IMR-90 (cell line): Measurements from ENCODE around the gene ATP9B. TPM values are rescaled to one million over a fixed set of nuclear protein-coding genes. Genes with fewer than 3 reads are reported as not detected.

Experiments
- ATAC-seq: fragments of 200-7000 bp; cut with Tn5 transposase; 2 replicates; pipeline ENCODE4 v1.9.1; 2020; ENCODE audit warnings: low read depth, mild to moderate bottlenecking, moderate library complexity
- BruUV-seq: library from RNA; stranded (reverse); fragments of 400-500 nt; replicated peaks from 2 replicates; lab custom pipeline; 2021; lab: Mats Ljungman, UMichigan
- CTCF ChIA-PET: fragments of 300-600 bp; formaldehyde crosslinking; extraction: SDS; loops from one replicate; lab custom pipeline; 2021; ENCODE audit warnings: antibody characterized with exemption; lab: Yijun Ruan, JAX
- POLR2A ChIA-PET: fragments of 300-600 bp; sonication (Branson Sonifier 250); formaldehyde crosslinking; loops from one replicate; lab custom pipeline; 2022; ENCODE audit warnings: antibody characterized with exemption; ENCODE audit not compliant: unreplicated experiment; lab: Charles Lee
- DNase-seq: peaks from one replicate; pipeline ENCODE4 v3.0.0; 2013
- H2AFZ ChIP-seq: replicated peaks from 2 replicates; pipeline ENCODE3; 2013; ENCODE audit warnings: low read length, mild to moderate bottlenecking; ENCODE audit not compliant: poor library complexity
- H2AK5ac ChIP-seq: 2 replicates; pipeline ENCODE4 v1.6.1; 2013; ENCODE audit warnings: low read depth, low read length, inconsistent platforms
- H2AK9ac ChIP-seq: replicated peaks from 2 replicates; pipeline ENCODE3; 2013; ENCODE audit warnings: mild to moderate bottlenecking, low read depth, low read length, moderate library complexity; ENCODE audit not compliant: poor library complexity
- H2BK120ac ChIP-seq: 2 replicates; pipeline ENCODE4 v1.6.1; 2013; ENCODE audit warnings: low read depth, low read length, inconsistent platforms
- H2BK15ac ChIP-seq: 3 replicates; pipeline ENCODE4 v1.6.1; 2013; ENCODE audit warnings: low read depth, low read length, inconsistent platforms
- H2BK20ac ChIP-seq: 2 replicates; pipeline ENCODE4 v1.6.1; 2013; ENCODE audit warnings: low read depth, mild to moderate bottlenecking, inconsistent platforms, low read length, moderate library complexity
- H2BK5ac ChIP-seq: 2 replicates; pipeline ENCODE4 v1.6.1; 2013; ENCODE audit warnings: mild to moderate bottlenecking, low read depth, low read length, inconsistent platforms; ENCODE audit not compliant: poor library complexity, severe bottlenecking
- H3K14ac ChIP-seq: replicated peaks from 2 replicates; pipeline ENCODE4 v1.6.1; 2013; ENCODE audit warnings: low read depth, low read length, inconsistent platforms
- H3K18ac ChIP-seq: 2 replicates; pipeline ENCODE4 v1.6.1; 2013; ENCODE audit warnings: low read depth, low read length, control low read depth
- H3K23ac ChIP-seq: 2 replicates; pipeline ENCODE4 v1.6.1; 2013; ENCODE audit warnings: low read depth, low read length, inconsistent platforms
- H3K27ac ChIP-seq: 2 replicates; pipeline ENCODE4 v1.5.1; 2013; ENCODE audit warnings: mild to moderate bottlenecking, control low read depth, low read length; ENCODE audit not compliant: insufficient read depth
- H3K27me3 ChIP-seq: 2 replicates; pipeline ENCODE4 v1.6.1; 2013; ENCODE audit warnings: low read length; ENCODE audit not compliant: control insufficient read depth, insufficient read depth
- H3K36me3 ChIP-seq: 2 replicates; pipeline ENCODE4 v1.6.1; 2013; ENCODE audit warnings: low read length, mixed read lengths; ENCODE audit not compliant: control insufficient read depth, insufficient read depth
- H3K4ac ChIP-seq: 2 replicates; pipeline ENCODE4 v1.6.1; 2013; ENCODE audit warnings: low read depth, low read length, inconsistent platforms
- H3K4me1 ChIP-seq: 2 replicates; pipeline ENCODE4 v1.6.1; 2013; ENCODE audit warnings: low read length, mixed read lengths; ENCODE audit not compliant: control insufficient read depth, insufficient read depth
- H3K4me2 ChIP-seq: 2 replicates; pipeline ENCODE4 v1.6.1; 2013; ENCODE audit warnings: low read depth, mild to moderate bottlenecking, control low read depth, low read length, moderate library complexity
- H3K4me3 ChIP-seq: 2 replicates; pipeline ENCODE4 v1.5.1; 2013; ENCODE audit warnings: low read depth, mild to moderate bottlenecking, control low read depth, low read length, moderate library complexity; ENCODE audit not compliant: insufficient read depth
- H3K56ac ChIP-seq: 2 replicates; pipeline ENCODE4 v1.6.1; 2013; ENCODE audit warnings: low read length, inconsistent platforms; ENCODE audit not compliant: insufficient read depth; ENCODE audit errors: extremely low read depth
- H3K79me1 ChIP-seq, 2 experiments: 2 replicates each; pipeline ENCODE4 v1.6.1; 2013; ENCODE audit warnings: low read length in 2 of 2, inconsistent platforms in 1 of 2, low read depth in 1 of 2
- H3K9ac ChIP-seq: 2 replicates; pipeline ENCODE4 v1.6.1; 2013; ENCODE audit warnings: low read depth, low read length, control low read depth
- H3K9me1 ChIP-seq: 2 replicates; pipeline ENCODE4 v1.6.1; 2013; ENCODE audit warnings: low read length, inconsistent platforms; ENCODE audit not compliant: insufficient read depth
- H3K9me3 ChIP-seq: 2 replicates; pipeline ENCODE4 v1.6.1; 2013; ENCODE audit warnings: low read length; ENCODE audit not compliant: control insufficient read depth, insufficient read depth
- H4K20me1 ChIP-seq: 2 replicates; pipeline ENCODE4 v1.6.1; 2013; ENCODE audit warnings: low read length, inconsistent platforms; ENCODE audit not compliant: insufficient read depth
- H4K5ac ChIP-seq: 2 replicates; pipeline ENCODE4 v1.6.1; 2013; ENCODE audit warnings: mild to moderate bottlenecking, low read depth, low read length, control low read depth
- H4K8ac ChIP-seq, 2 experiments: 2 replicates each; pipeline ENCODE4 v1.6.1; 2013; ENCODE audit warnings: low read depth in 2 of 2, low read length in 2 of 2, control low read depth in 1 of 2, inconsistent platforms in 1 of 2
- H4K91ac ChIP-seq: 2 replicates; pipeline ENCODE4 v1.6.1; 2013; ENCODE audit warnings: low read depth, low read length, inconsistent platforms; ENCODE audit not compliant: insufficient read depth
- CEBPB ChIP-seq: IDR thresholded peaks from 2 replicates; pipeline ENCODE4 v1.6.1; 2012; ENCODE audit warnings: low read depth, low read length, improper control_type of control experiment
- CTCF ChIP-seq: conservative IDR thresholded peaks from 2 replicates; pipeline ENCODE4 v1.5.1; 2012; ENCODE audit warnings: mild to moderate bottlenecking, low read depth, low read length, improper control_type of control experiment
- MXI1 ChIP-seq: IDR thresholded peaks from 2 replicates; pipeline ENCODE4 v1.6.1; 2012; ENCODE audit warnings: low read depth, mild to moderate bottlenecking, low read length, moderate library complexity, borderline replicate concordance
- SMC3 ChIP-seq: fragments of 150-350 bp; IDR thresholded peaks from 2 replicates; pipeline ENCODE4 v1.6.1; 2016; ENCODE audit warnings: low read depth, mild to moderate bottlenecking, antibody characterized with exemption, low read length, moderate library complexity
- WGBS, 2 experiments: methylation state at CpG; one replicate each; pipeline versions ENCODE4 v1.1.5 to v1.1.7; 2013; ENCODE audit warnings: missing lambda C conversion rate in 2 of 2; ENCODE audit not compliant: insufficient read length in 1 of 2; ENCODE audit errors: extremely low coverage in 2 of 2; 5-methylcytosine and 5-hydroxymethylcytosine counted together
- dilution Hi-C: fragments of 300-500 bp; cut with HindIII; formaldehyde crosslinking; loops from one replicate; pipeline ENCODE4 v1.14.3; 2018; ENCODE audit warnings: low sequenced_read_pairs; ENCODE audit not compliant: unreplicated experiment
- in situ Hi-C: fragments of 300-500 bp; cut with MboI; formaldehyde crosslinking; loops from 3 replicates; pipeline ENCODE4 v1.14.3; 2019; ENCODE audit warnings: low sequenced_read_pairs, inconsistent platforms, mixed read lengths
- intact Hi-C: fragments of 100-400 bp; cut with micrococcal nuclease; formaldehyde crosslinking; loops from 2 replicates; pipeline ENCODE4 v1.10.0; 2022
- polyA plus RNA-seq, 3 experiments: library from polyadenylated mRNA; depleted of rRNA; stranded (reverse); fragments of >200 nt; gene quantifications; 2 replicates each; pipeline ENCODE4 v1.2.3, GENCODE V29; 2012; ENCODE audit warnings: low replicate concordance in 1 of 3
- total RNA-seq: library from RNA; depleted of rRNA; stranded (reverse); fragments of >200 nt; gene quantifications from 2 replicates; pipeline ENCODE4 v1.2.3, GENCODE V29; 2012

ATP9B gene
- total and polyA plus RNA-seq, 2 of the 4 experiments (the other 2 are of a cell fraction) = 11.0 to 11.5 TPM

GRCh38 chr18:79030680-79031079 lies 38.5 kb upstream of the ATP9B start:
- DNase-seq (no peak), ATAC-seq (no peak)
- intact Hi-C loops (no loop called here), in situ Hi-C loops (no loop called here), dilution Hi-C loops (no loop called here)
- H3K9ac ChIP-seq = no peak overlapping the region
- no peaks in the 10 kb centered on the region for H3K9me1 ChIP-seq
- H3K36me3 ChIP-seq = no peaks in the 10 kb centered on the region
- no peaks in the 10 kb centered on the region for H4K20me1 ChIP-seq
- H3K56ac ChIP-seq = no peak overlapping the region
- no peak overlapping the region for H3K4me3 ChIP-seq
- ChIA-PET POLR2A (no interaction called here), CTCF (no interaction called here)
- no peak for TF ChIP-seq SMC3
- no peak for TF ChIP-seq MXI1
- no peak for TF ChIP-seq CEBPB
- TF ChIP-seq CTCF = no peak
- no peak overlapping the region for H3K4me2 ChIP-seq
- no peak overlapping the region for H4K8ac ChIP-seq
- H3K23ac ChIP-seq = no peak overlapping the region
- no CpG with 5 or more reads among the region's 9 CpGs for WGBS, 2 experiments
- no peaks in the 10 kb centered on the region for H3K27me3 ChIP-seq
- H4K91ac ChIP-seq = no peak overlapping the region
- H3K14ac ChIP-seq = no peak overlapping the region
- H3K79me1 ChIP-seq = no peaks in the 10 kb centered on the region
- no peak overlapping the region for H3K4ac ChIP-seq
- H3K27ac ChIP-seq = no peak overlapping the region
- H2AK5ac ChIP-seq = no peak overlapping the region
- no peak overlapping the region for H4K5ac ChIP-seq
- no peak overlapping the region for H2BK20ac ChIP-seq
- peaks cover 5% of the 10 kb centered on the region; the same call in 1 of the 2 replicates for H3K9me3 ChIP-seq
- H2BK5ac ChIP-seq = no peak overlapping the region
- no peak overlapping the region for H2AFZ ChIP-seq
- H2BK15ac ChIP-seq = no peak overlapping the region
- H2BK120ac ChIP-seq = no peak overlapping the region
- no peak overlapping the region for H2AK9ac ChIP-seq
- H3K4me1 ChIP-seq = no peaks in the 10 kb centered on the region
- no peak overlapping the region for H3K18ac ChIP-seq
- BruUV-seq = no TSS peak
